Measurements from ENCODE around the gene ST6GALNAC2. TPM values are rescaled to one million over a fixed set of nuclear protein-coding genes. Genes with fewer than 3 reads are reported as not detected.
"Not testable (repeated sequence)": the region's sequence is repeated elsewhere in the genome, so short reads cannot be mapped to it uniquely, and the experiment has no call there.

ST6GALNAC2 gene
- total and polyA plus RNA-seq, 5 experiments from 2014 or later: 0.44 to 1.1 TPM; not detected in 3

- peaks cover 0 to 6% (median 1%) of the 10 kb centered on the region in 4 donors for H3K4me1 Mint-ChIP-seq
- no peaks in the 10 kb centered on the region for H3K36me3 Mint-ChIP-seq
- no peak overlapping the region for H3K27ac Mint-ChIP-seq
- DNase-seq: no peak
- no peak for ATAC-seq
- H3K4me3 Mint-ChIP-seq: no peak overlapping the region
- H3K9me3 Mint-ChIP-seq: no peaks in the 10 kb centered on the region
- H3K27me3 Mint-ChIP-seq: peaks cover 0 to 2% (median 0%) of the 10 kb centered on the region in 5 donors
- POLR2A ChIA-PET: interaction anchor here (0.8 kb wide), 1 partner anchor 201 kb away, joined by 7 read pairs; no protein-coding TSS in a partner anchor
Measured at GRCh38 chr17:76614912-76615617, 29.4 kb upstream of the ST6GALNAC2 start.

- H3K9me3 Mint-ChIP-seq, H3K4me3 Mint-ChIP-seq, H3K27me3 Mint-ChIP-seq, ATAC-seq, H3K36me3 Mint-ChIP-seq, H3K4me1 Mint-ChIP-seq, POLR2A ChIA-PET: not testable (repeated sequence)
- H3K27ac Mint-ChIP-seq: peak overlapping the region in 2 of 10 donors; percentile 16 to 44
- DNase-seq: peak in 1 of 10 donors; percentile 6
Measured at GRCh38 chr17:76614064-76614759, 28.6 kb upstream of the ST6GALNAC2 start.

- Mint-ChIP-seq H3K4me1 (peaks cover 0 to 6% (median 1%) of the 10 kb centered on the region in 4 donors), H3K27ac (no peak overlapping the region), H3K36me3 (no peaks in the 10 kb centered on the region), H3K4me3 (no peak overlapping the region), H3K9me3 (no peaks in the 10 kb centered on the region), H3K27me3 (peaks cover 0 to 3% (median 0%) of the 10 kb centered on the region in 5 donors)
- POLR2A ChIA-PET: no interaction called here
- ATAC-seq (no peak), DNase-seq (no peak)
Measured at GRCh38 chr17:76612977-76613851, 27.6 kb upstream of the ST6GALNAC2 start.

GRCh38 chr17:76612465-76612864 lies 26.8 kb upstream of the ST6GALNAC2 start:
- no peak for DNase-seq
- POLR2A ChIA-PET: no interaction called here

GRCh38 chr17:76611758-76612157 lies 26.1 kb upstream of the ST6GALNAC2 start:
- H3K27me3 Mint-ChIP-seq: peaks cover 0 to 3% (median 0%) of the 10 kb centered on the region in 5 donors
- H3K36me3 Mint-ChIP-seq: no peaks in the 10 kb centered on the region
- ATAC-seq (no peak), DNase-seq (no peak)
- H3K4me3 Mint-ChIP-seq: no peak overlapping the region
- H3K9me3 Mint-ChIP-seq: no peaks in the 10 kb centered on the region
- H3K4me1 Mint-ChIP-seq: peaks cover 0 to 6% (median 1%) of the 10 kb centered on the region in 4 donors
- POLR2A ChIA-PET: no interaction called here
- no peak overlapping the region for H3K27ac Mint-ChIP-seq

More at GRCh38 chr17:76612465-76612864, 26.8 kb upstream of the ST6GALNAC2 start:
- Mint-ChIP-seq H3K27ac (no peak overlapping the region), H3K27me3 (peaks cover 0 to 3% (median 0%) of the 10 kb centered on the region in 5 donors), H3K36me3 (no peaks in the 10 kb centered on the region), H3K4me1 (peaks cover 0 to 6% (median 1%) of the 10 kb centered on the region in 4 donors), H3K9me3 (no peaks in the 10 kb centered on the region), H3K4me3 (no peak overlapping the region)
- ATAC-seq: no peak

GRCh38 chr17:76611080-76611749 lies 25.6 kb upstream of the ST6GALNAC2 start:
- DNase-seq, H3K27ac Mint-ChIP-seq, H3K4me3 Mint-ChIP-seq, H3K36me3 Mint-ChIP-seq, H3K9me3 Mint-ChIP-seq, ATAC-seq, POLR2A ChIA-PET, H3K27me3 Mint-ChIP-seq, H3K4me1 Mint-ChIP-seq: not testable (repeated sequence)

- ATAC-seq, H3K27me3 Mint-ChIP-seq, H3K9me3 Mint-ChIP-seq, DNase-seq, H3K4me1 Mint-ChIP-seq, H3K4me3 Mint-ChIP-seq, POLR2A ChIA-PET, H3K36me3 Mint-ChIP-seq, H3K27ac Mint-ChIP-seq: not testable (repeated sequence)
Measured at GRCh38 chr17:76606685-76607084, 21.0 kb upstream of the ST6GALNAC2 start.

GRCh38 chr17:76601065-76601464 lies 15.4 kb upstream of the ST6GALNAC2 start:
- Mint-ChIP-seq H3K27me3 (peaks cover 0 to 18% (median 7%) of the 10 kb centered on the region in 5 donors), H3K4me3 (peak overlapping the region in 1 of 10 donors; percentile 39), H3K9me3 (peaks cover 0 to 2% (median 0%) of the 10 kb centered on the region in 9 donors), H3K4me1 (peaks cover 10 to 18% (median 15%) of the 10 kb centered on the region in 4 donors), H3K27ac (no peak overlapping the region), H3K36me3 (no peaks in the 10 kb centered on the region)
- DNase-seq: no peak
- no peak for ATAC-seq
- POLR2A ChIA-PET: interaction anchor here (0.5 to 1.4 kb wide), 2 partner anchors 112 to 121 kb away, joined by 3 to 5 read pairs; no protein-coding TSS in a partner anchor

- Mint-ChIP-seq H3K4me3 (peak overlapping the region in 1 of 10 donors; percentile 16), H3K9me3 (peaks cover 0 to 2% (median 0%) of the 10 kb centered on the region in 9 donors), H3K4me1 (peaks cover 10 to 18% (median 15%) of the 10 kb centered on the region in 4 donors), H3K36me3 (no peaks in the 10 kb centered on the region), H3K27ac (peak overlapping the region in 1 of 10 donors; percentile 57), H3K27me3 (peaks cover 0 to 18% (median 7%) of the 10 kb centered on the region in 5 donors)
- POLR2A ChIA-PET: interaction anchor here (0.6 to 1.4 kb wide), 2 partner anchors 113 to 329 kb away, joined by 3 read pairs; no protein-coding TSS in a partner anchor
- DNase-seq (no peak), ATAC-seq (no peak)
Measured at GRCh38 chr17:76599694-76600460, 14.2 kb upstream of the ST6GALNAC2 start.

- Mint-ChIP-seq H3K9me3 (peaks cover 0 to 2% (median 0%) of the 10 kb centered on the region in 9 donors), H3K27me3 (peaks cover 5 to 18% (median 14%) of the 10 kb centered on the region in 5 donors), H3K36me3 (no peaks in the 10 kb centered on the region), H3K4me1 (peaks cover 10 to 18% (median 15%) of the 10 kb centered on the region in 4 donors), H3K27ac (peak overlapping the region in 1 of 10 donors; percentile 34), H3K4me3 (no peak overlapping the region)
- DNase-seq (no peak), ATAC-seq (no peak)
- POLR2A ChIA-PET: interaction anchor here (1.3 kb wide), 1 partner anchor 20 kb away, joined by 3 read pairs; no protein-coding TSS in a partner anchor
Measured at GRCh38 chr17:76598004-76598439, 12.4 kb upstream of the ST6GALNAC2 start.
